Left lung (tissue), 10 donors: Measurements from ENCODE around the gene HYI. TPM values are rescaled to one million over a fixed set of nuclear protein-coding genes. Genes with fewer than 3 reads are reported as not detected.
"Not testable (repeated sequence)": the region's sequence is repeated elsewhere in the genome, so short reads cannot be mapped to it uniquely, and the experiment has no call there.

Experiments used
- ATAC-seq: fragments of 200-7000 bp; cut with Tn5 transposase; one replicate; pipeline ENCODE4 v1.9.1; 2020; ENCODE audit warnings: moderate library complexity
- DNase-seq, 4 donors: peaks; one replicate each; pipeline ENCODE4 v3.0.0-alpha.2; 2013 to 2020
- H3K27ac ChIP-seq, 2 donors: fragments of 200-600 bp; sonication (generic) in 1 of 2; one replicate each; pipeline versions ENCODE4 v1.5.0 to v1.8.0; 2020 to 2021
- H3K27me3 ChIP-seq, 2 donors: fragments of 200-600 bp; sonication (generic) in 1 of 2; one replicate each; pipeline versions ENCODE4 v1.5.0 to v1.8.0; 2020 to 2021
- H3K36me3 ChIP-seq, 2 donors: fragments of 200-600 bp; sonication (generic) in 1 of 2; one replicate each; pipeline versions ENCODE4 v1.5.0 to v1.8.0; 2020 to 2021
- H3K4me1 ChIP-seq, 2 donors: fragments of 200-600 bp; one replicate each; pipeline ENCODE4 v1.8.0; 2021
- H3K4me3 ChIP-seq, 2 donors: fragments of 200-600 bp; sonication (generic) in 1 of 2; one replicate each; pipeline versions ENCODE4 v1.5.0 to v1.8.0; 2020 to 2021; ENCODE audit warnings: mild to moderate bottlenecking in 1 of 2
- H3K9me3 ChIP-seq, 2 donors: fragments of 200-600 bp; sonication (generic) in 1 of 2; one replicate each; pipeline versions ENCODE4 v1.5.0 to v1.8.0; 2020 to 2021
- intact Hi-C, 2 donors: fragments of 100-400 bp; cut with DNase I; formaldehyde crosslinking; loops; one replicate each; pipeline versions ENCODE4 v1.11.2 to v1.14.2; 2022
- polyA plus RNA-seq, 6 donors: library from polyadenylated mRNA; unstranded; fragments of 120-200 nt; gene quantifications; one replicate each; pipeline ENCODE4 v1.2.1, GENCODE V29; 2013; ENCODE audit not compliant: insufficient read length in 6 of 6
- total RNA-seq, 2 donors: library from RNA; stranded (reverse); fragmentation: NEBNext Ultra II Directional; extraction: Animal tissue kit (Norgen Biotek cat#: 25700); gene quantifications; one replicate each; pipeline ENCODE4 v1.2.1, GENCODE V29; 2021
- TF ChIP-seq, protein P1 (sequence below), 2 donors: fragments of 200-600 bp; sonication (generic) in 1 of 2; IDR thresholded peaks; one replicate each; pipeline versions ENCODE4 v1.5.0 to v1.8.0; 2021; ENCODE audit warnings: antibody characterized with exemption in 2 of 2
- donor health status: DM: no; HTN: yes; CAD: no.
- donor health status: DM: no; HTN: no; CAD: no.

Gene HYI
- total and polyA plus RNA-seq, 8 donors = 42.5 to 60.2 (median 48.9) TPM

DNA sequence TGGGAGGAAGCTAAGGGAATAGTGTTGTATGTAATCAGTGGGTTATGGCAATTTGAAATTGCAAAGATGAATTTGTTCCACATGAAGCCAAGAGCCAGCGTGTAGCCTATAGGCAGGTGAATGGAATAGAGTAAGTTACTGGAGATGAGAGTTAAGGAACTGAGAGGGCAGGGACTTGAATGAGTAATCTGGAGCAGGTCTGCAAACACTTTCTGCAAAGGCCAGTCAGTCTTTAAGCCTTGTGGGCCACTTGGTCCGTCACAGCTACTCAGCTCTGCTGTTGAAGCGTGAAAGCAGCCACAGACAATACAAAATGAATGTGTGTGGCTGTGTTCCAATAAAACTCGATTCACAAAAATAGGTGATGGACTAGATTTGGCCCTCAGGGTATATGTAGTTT is 34.9 kb downstream of the HYI start:
- peaks cover 3 to 85% of the 10 kb centered on the region in 2 donors for H3K36me3 ChIP-seq
- H3K27me3 ChIP-seq = no peaks in the 10 kb centered on the region
- no peak overlapping the region for H3K4me3 ChIP-seq
- DNase-seq (no peak), ATAC-seq (peak; percentile 18)
- intact Hi-C loops = loop anchor here (10.0 kb wide), 1 partner anchor 184 kb away; no protein-coding TSS in a partner anchor
- H3K27ac ChIP-seq = no peak overlapping the region
- TF ChIP-seq, protein P1, sequence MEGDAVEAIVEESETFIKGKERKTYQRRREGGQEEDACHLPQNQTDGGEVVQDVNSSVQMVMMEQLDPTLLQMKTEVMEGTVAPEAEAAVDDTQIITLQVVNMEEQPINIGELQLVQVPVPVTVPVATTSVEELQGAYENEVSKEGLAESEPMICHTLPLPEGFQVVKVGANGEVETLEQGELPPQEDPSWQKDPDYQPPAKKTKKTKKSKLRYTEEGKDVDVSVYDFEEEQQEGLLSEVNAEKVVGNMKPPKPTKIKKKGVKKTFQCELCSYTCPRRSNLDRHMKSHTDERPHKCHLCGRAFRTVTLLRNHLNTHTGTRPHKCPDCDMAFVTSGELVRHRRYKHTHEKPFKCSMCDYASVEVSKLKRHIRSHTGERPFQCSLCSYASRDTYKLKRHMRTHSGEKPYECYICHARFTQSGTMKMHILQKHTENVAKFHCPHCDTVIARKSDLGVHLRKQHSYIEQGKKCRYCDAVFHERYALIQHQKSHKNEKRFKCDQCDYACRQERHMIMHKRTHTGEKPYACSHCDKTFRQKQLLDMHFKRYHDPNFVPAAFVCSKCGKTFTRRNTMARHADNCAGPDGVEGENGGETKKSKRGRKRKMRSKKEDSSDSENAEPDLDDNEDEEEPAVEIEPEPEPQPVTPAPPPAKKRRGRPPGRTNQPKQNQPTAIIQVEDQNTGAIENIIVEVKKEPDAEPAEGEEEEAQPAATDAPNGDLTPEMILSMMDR (IDR thresholded peaks at IDR 0.05) = no peak
- H3K9me3 ChIP-seq = no peaks in the 10 kb centered on the region
- H3K4me1 ChIP-seq = no peaks in the 10 kb centered on the region

DNA sequence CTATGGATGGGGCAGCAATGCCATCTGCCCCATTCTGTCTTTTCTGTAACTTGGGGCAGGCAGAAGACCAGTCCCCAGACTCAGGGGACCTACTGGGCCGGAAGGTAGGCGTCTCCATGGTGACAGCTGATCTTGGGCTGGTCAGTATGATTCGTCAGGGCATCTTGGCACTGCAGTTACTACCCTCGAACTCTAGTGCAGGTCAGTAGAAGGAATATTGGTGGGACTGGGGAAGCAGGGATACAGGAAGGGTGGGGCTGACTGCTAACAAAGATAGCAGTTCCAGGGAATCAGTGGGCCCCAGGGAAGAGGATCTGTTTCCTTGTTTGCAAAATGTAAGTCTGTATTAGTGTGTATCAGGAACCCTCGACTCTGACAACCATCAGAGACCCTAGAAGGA is 37.8 kb downstream of the HYI start:
- H3K4me3 ChIP-seq = no peak overlapping the region
- peaks cover 3 to 69% of the 10 kb centered on the region in 2 donors for H3K36me3 ChIP-seq
- no peaks in the 10 kb centered on the region for H3K4me1 ChIP-seq
- no peaks in the 10 kb centered on the region for H3K27me3 ChIP-seq
- H3K27ac ChIP-seq = no peak overlapping the region
- TF ChIP-seq, protein P1 (IDR thresholded peaks at IDR 0.05) = no peak
- ATAC-seq (no peak), DNase-seq (no peak)
- intact Hi-C loops = loop anchor here (10.0 kb wide), 1 partner anchor 181 kb away; no protein-coding TSS in a partner anchor
- H3K9me3 ChIP-seq = no peaks in the 10 kb centered on the region

- Histone ChIP-seq H3K4me3 (no peak overlapping the region), H3K27me3 (no peaks in the 10 kb centered on the region), H3K27ac (no peak overlapping the region), H3K36me3 (peaks cover 3 to 67% of the 10 kb centered on the region in 2 donors), H3K4me1 (no peaks in the 10 kb centered on the region), H3K9me3 (no peaks in the 10 kb centered on the region)
- ATAC-seq (peak; percentile 92), DNase-seq (peak in 2 of 4 donors; percentile 27 to 52)
- TF ChIP-seq, protein P1 (IDR thresholded peaks at IDR 0.05) = peak; percentile 45 to 80
- intact Hi-C loops = loop anchor here (10.0 kb wide), 1 partner anchor 180 kb away; no protein-coding TSS in a partner anchor
Measured at GRCh38 chr1:43414634-43415223, 39.0 kb downstream of the HYI start.

- not testable (repeated sequence) for ATAC-seq, H3K27me3 ChIP-seq, H3K4me1 ChIP-seq, H3K4me3 ChIP-seq, DNase-seq, H3K27ac ChIP-seq, H3K9me3 ChIP-seq
- intact Hi-C loops = loop anchor here (10.0 kb wide), 1 partner anchor 179 kb away; no protein-coding TSS in a partner anchor
- peaks cover 0 to 67% of the 10 kb centered on the region in 2 donors for H3K36me3 ChIP-seq
Measured at GRCh38 chr1:43413426-43413825, 40.3 kb downstream of the HYI start.

- intact Hi-C loops = loop anchor here (10.0 kb wide), 1 partner anchor 176 kb away; no protein-coding TSS in a partner anchor
- Histone ChIP-seq H3K27ac (no peak overlapping the region), H3K4me3 (no peak overlapping the region), H3K36me3 (peaks cover 0 to 67% of the 10 kb centered on the region in 2 donors), H3K9me3 (no peaks in the 10 kb centered on the region), H3K27me3 (no peaks in the 10 kb centered on the region), H3K4me1 (no peaks in the 10 kb centered on the region)
- TF ChIP-seq, protein P1 (IDR thresholded peaks at IDR 0.05) = no peak
- ATAC-seq (no peak), DNase-seq (no peak)
Measured at GRCh38 chr1:43410571-43410970, 43.2 kb downstream of the HYI start.
